Right lung (tissue), 5 donors: ENCODE measurements around the gene ROGDI. TPM values are rescaled to one million over a fixed set of nuclear protein-coding genes. Genes with fewer than 3 reads are reported as not detected.

Experiments used
- DNase-seq, 2 donors: peaks; one replicate each; pipeline ENCODE4 v3.0.0-alpha.2; 2013
- polyA plus RNA-seq, 5 donors: library from polyadenylated mRNA; unstranded; fragments of 120-200 nt; gene quantifications; one replicate each; pipeline versions ENCODE4 v1.2.1 to v1.2.3, GENCODE V29; 2013; ENCODE audit warnings: inconsistent platforms in 1 of 5, low replicate concordance in 1 of 5; ENCODE audit not compliant: insufficient read length in 5 of 5, insufficient read depth in 1 of 5

Gene ROGDI
- polyA plus RNA-seq, 5 donors = 25.1 to 55.7 (median 39.4) TPM

DNA sequence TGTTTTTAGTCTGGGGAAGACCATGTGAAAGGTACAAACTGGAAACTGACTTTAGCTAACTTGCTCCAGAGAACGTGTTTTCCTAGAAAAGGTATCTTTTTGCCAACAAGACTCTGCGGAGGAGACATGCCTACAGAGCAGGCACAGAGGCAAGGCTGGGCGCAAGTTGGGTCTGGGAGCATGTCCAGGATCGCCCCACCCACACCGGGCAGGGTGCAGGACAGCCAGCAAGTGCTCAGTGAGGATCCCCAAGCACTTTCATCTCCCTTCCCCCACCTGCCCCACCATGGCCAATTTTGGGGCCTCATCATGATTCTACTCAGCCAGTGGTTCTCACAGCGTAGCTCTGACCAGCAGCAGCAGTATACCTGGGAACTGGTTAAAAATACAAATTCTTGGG lies 18.2 kb upstream of the ROGDI start:
- no peak for DNase-seq

DNA sequence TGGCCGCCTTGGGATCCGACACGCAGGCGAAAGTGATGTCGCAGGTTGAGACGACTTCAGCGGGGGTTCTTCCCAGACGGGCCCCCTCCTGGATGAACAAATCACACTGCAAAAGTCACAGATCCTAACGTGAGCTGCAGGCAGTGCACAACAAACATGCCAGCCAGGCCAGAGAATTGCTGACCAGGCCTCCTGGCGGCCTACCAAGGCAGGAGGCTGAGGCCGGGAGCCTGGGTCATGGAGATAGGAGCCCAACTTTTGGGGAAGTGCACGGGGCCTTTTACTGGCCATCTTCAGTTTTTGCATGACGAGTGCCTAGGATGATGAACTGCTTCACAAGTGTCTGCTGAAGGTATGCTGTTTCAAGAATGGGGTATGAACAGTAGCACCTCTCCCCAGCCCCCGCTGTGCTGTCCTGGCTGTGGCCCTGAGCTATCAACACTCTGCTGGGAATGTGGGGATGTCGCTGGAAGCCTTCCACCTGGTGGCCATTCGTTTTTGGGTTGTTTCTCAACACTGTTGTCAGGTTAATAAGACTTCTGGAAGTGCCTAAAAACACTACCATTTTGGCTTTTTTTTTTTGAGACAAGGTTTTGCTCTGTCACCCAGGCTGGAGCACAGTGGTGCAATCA lies 12.2 kb upstream of the ROGDI start:
- no peak for DNase-seq

DNA sequence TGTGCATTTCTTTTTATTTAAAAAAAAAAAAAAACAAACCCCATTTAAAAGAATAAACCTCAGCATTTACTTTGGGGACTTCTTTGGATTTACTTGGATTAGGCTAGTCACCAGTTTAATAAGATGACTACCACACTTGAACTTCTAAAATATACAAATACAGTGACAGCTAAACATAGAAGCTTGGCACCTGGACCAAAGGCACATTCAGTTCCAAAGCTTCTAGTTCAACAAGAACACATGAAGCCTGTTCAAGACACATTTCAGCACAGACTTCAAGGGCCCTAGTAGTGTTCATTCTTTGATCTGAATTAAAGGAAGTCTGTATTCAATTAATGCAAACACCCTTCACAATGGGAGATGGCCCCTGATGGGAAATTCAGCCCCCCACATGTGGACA lies 11.6 kb upstream of the ROGDI start:
- no peak for DNase-seq

DNA sequence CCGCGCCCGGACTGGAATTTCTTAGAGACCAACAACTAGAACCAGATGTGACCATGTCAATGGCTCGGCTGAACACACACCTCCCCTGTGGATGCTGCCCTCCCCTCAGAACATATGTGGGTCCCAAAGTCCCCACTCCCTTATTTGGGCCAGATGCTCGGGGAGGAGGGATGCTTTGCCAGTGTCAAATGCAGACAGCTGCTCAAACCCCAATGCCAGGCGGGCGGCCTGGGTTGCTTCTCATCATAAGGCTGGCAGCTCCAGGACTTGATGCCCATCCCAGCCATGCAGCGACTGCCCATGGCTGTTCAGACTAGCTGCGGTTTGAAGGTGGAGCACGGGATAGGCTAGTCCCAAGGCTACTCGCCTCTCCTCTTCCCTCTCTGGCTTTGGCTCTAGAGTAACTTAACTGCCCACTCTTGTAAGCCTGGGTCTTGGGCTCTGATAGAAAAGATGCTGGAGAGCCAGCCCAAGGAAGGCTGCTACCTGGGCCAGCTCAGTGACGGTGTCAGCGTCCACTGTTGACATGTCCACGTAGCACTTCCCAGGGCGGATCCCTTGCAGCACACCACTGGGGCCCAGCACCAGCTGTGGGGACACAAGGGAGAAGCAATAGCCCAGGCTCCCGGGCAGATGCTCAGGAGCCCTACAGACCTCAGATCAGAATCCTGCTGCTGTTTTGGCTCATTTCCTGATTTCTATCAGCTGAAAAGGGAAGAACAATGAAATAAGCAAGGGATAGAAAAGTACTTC lies 11.0 kb upstream of the ROGDI start:
- no peak for DNase-seq

DNA sequence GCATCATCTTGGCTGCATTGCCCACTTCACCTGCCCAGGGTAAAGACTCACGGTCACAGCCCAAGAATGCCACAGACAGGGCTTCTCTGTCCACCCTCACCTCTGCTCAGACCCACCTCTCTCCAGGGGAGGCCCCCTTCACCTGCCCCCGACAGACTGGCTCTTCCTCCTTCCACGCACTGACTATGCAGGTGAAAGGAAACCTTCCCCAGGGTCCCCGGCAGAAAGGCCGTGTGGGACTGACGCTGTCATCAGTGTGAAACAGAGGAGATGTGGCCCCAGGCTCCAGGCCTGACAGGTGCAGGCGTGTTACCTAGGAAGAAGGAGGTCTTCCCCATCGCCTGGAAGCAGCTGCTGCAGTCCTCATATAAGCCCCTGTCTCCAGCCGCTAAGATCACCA lies 9.3 kb upstream of the ROGDI start:
- DNase-seq = no peak

DNA sequence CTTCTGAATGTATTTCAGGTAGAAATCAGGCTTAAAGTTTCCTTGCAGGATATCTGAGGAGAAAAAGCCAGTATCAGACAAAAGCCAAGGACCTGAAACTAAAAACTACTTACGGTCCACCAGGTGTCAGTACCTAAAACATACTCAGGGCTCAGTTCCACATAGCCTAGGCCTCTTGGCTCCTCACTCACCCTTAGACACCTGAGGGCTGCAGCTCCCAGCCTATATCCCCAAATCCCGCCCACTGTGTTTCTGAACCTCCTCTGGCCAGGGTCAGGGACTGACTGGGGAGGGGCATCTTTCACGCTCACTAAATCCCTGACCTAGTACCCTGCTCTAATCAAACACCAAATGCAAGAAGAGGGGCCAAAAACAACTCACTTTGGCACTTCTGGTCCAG lies 8.8 kb upstream of the ROGDI start:
- DNase-seq = no peak

DNA sequence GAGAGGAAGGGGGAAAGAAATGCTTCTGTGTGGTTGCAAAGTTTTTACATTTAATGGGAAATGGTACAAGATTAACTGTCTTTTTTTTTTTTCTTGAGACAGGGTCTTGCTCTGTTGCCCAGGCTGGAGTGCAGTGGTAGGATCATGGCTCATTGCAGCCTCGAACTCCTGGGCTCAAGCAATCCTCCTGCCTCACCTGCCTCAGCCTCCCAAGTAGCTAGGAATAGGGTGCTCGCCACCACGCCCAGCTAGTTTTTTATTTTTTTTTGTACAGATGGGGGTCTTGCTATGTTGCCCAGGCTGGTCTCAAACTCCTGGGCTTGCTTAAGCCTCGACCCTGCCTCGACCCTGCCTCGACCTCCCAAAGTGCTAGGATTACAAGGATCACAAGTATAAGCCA lies 3.8 kb upstream of the ROGDI start:
- DNase-seq = no peak

DNA sequence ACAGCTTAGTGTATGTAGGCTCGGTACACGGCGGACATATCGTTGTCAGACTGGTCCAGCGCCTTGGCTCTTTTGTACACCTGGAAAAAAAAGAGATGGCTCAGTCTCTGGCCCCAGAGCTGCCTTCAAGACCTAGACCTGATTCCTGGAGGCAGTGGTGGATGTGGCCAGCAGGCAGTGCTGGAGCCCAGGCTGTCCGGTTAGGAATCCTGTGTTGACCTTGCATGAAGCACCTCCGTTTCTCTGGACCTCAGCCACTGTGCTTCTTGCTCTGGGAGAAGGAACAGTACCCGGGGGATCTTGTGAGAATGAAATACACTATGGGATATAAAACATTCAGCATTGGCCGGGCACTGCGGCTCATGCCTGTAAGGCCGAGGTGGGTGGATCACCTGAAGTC lies 2.8 kb upstream of the ROGDI start:
- no peak for DNase-seq

DNA sequence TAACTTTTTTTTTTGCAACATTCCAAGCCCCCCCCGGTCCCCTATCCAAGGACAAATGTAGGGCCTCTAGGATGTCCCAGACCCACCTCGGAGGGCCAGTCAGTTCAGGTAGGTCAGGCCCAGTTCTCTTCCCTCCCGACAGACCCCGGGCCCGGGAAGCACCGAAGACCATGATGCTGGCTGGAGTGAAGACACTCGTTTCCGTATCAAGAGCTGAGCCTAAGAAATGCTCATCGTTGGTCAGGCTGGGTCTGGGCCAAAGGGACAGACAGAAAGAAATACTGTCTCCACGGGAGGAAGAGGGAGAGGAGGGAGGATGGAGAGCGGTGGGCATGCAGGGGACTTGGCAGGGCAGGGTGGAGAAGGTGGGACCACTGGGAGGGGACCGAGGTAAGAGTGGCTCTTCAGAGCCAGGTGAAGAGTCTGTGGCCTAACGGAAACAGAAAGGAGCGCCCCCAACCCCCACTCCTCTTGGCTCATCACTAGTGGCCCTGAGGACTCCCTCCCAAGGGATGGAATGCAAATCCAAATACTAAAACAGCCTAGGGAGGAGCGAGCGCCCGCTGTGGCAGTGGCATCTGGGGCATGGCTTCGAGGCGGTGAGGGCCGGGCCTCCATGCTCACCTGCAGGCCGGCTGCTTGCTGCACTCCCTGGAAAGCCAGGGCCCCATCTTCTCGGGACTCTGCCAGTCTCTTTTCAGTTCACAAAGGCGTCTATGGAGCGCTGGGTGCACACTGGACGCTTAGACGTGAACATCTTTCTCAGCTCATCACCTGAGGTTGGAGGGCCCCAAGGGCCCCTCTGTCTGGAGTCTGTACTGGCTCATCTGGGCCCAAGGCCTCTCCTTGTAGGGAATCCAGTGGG lies 1.7 kb upstream of the ROGDI start:
- DNase-seq = no peak

DNA sequence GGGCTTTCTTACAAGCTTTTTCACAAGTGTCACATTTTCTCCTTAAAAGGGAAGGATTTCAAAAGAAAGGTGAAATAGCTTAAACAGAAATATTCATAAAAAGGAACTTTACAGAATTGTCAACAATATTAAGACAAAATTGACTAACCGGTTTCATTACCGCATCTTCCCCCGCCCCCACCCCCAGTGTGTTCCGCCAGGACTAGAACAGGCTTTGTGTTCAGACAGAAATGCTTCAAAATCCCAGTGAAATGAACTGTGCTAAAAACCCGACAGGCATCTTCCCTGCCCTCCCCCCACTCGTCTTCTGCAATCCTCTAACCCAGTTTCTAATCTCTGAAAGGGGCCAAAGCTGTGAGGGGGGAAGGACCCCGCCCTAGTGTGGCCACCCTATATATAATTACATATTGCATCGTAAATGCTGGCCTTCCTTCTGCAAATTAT lies 990 bp upstream of the ROGDI start:
- DNase-seq = peak; percentile 37 to 46

DNA sequence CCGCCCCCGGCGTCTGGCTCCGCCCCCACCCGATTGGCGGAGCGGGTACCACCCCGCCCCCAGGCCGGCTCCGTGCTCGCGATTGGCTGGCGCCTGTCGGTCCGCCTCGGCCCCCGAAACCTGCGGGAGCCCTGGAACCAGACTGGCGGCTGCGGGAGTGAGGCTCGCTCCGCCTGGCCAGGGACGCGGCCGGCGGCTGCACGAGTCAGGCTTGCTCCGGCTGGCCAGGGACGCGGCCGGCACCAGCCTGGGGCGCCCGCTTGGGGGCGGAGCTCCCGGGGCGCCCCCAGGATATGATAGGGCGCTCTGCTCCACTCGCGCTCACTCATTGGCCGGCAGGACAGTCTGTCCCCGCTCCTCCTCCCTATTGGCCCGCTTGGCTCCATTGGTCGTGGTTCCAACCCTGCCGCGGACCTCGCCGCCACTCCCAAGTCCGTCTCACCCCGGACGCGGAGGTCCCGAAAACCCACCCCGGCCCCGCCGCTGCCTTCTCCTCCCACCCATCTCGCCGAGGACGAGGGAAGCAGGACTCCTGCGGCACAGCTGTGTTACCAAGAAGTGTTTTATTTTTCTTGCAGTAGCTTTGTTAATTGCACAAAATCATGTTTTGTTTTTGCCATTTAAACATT lies 340 bp upstream of the ROGDI start:
- DNase-seq = peak; percentile 89 to 91

DNA sequence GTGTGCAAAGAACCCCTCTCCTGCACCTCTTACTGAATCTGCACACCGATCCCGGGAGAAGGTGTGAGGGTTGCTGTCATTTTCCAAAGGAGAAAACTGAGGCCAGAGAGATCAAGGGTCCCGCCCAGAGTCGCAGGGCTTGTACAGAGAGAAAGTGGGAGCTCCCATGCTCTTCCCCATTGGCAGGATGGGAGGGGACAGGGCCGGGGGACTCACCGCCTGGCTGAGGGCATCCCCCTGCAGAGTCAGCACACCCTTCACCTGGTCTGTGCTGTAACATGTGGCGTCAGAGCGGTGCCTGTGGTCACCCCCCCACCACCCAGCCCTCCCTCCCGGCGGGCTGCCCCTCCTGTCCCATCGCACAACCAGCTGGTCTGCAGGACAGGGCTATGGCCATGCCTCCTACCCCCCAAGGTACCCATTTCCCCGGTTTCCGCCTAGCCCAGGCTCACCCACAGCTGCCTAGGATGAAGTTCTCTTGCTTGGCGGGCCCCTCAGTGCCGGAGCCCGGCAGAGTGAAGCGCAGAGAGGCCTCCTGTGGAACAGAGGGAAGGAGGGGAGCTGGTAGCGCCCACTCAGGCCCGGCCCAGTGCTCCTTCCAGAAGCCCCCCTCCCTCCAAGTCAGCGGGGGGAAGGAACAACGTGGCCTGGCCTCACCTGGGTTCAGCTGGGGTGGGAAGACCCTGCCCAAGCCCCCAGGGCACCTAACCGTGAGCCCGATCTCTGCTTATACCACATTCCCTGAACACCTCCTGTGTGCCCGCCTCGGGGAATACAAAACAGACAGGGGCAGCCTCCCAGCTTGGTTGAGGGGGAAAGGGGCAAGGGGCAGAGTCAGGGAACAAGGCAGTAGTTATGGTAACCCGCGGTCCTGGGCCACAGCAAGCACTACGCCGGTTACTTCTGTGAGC lies 1.1 kb downstream of the ROGDI start:
- DNase-seq = no peak

DNA sequence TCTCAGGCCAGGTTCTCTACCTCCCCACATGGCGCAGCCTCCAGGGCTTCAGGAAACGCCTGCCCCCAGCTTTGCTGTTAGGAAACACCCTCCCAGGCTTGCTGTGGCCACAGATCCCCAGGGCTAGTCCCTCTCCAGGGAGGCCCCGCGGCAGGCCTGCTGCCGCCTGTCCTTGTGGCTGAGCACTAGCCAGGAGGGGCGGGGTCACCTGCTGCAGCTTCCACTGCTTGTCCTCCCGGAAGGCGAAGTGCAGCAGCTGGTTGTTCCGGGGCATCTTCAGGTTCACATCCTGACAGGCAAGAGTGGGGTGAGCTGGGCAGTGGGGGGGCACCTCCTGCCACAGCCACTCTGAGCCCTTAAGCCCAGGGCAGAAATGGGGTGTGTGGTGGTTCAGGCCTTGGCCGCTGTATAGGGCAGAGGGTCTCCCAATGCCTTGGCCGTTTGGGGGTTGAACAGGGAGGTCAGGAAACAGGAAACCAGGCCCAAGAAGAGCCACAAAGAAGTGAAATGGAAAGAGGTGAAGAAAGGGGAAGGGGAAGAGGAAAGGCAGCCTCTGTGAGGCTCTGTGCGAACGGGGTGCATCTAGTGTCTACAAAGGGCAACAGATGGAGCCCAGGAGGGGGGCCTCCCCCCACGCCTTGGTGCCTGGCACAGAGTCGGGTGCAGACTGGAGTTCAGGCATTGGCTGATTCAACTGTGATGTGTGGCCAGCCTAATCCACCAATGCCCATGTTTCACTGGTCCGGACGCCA lies 2.0 kb downstream of the ROGDI start:
- DNase-seq = no peak

DNA sequence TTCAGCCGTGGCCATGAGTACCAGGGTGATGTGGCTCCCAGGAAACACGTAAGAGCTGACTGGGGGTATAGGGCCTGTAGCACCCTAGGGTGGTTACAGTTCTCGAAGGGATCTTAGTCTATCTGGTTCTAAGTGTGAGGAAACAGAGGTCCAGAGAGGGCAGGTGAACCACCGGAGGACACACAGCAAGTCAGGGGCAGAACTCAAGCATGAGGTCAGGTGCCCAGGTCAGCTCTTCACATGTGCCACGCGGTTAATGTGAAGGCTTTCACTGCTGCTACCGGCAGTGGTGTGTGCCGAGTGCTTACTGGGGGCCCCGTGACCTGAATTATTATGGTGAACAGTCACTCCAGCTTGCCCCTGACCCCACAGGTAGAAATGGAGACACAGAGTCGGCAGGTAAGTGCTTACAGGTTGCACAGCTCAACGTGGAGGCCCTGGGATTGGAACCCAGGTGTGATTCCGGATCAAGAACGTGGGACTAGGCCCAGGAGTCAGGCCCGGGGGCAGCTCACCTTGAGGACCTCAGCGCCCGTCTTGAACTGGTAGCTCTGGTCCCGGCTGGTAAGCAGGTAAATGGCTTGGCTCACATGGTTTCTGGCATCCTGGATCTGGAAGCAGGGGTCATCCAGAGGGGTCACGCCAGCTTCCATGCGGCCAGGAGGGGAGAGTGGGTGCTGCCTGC lies 3.1 kb downstream of the ROGDI start:
- DNase-seq = no peak

DNA sequence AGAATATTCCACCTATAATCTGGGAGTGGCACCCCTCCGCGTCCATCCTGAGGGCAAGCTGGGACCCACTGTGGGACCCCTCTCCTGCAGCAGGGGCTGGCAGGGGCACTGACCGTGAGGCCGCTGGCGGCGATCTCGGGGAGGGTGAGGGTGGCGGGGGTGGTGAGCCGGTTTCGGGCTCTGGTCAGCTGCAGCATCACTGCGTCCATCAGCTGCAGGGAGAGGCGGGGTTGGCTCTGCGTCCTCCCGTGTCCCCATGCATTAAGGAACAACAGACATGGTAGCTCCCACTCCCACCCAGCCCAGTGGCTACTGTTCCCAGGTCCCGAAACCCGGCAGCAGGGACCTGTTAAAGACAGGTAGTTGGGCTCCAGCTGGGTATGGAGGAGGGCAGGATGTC lies 4.0 kb downstream of the ROGDI start:
- DNase-seq = no peak

DNA sequence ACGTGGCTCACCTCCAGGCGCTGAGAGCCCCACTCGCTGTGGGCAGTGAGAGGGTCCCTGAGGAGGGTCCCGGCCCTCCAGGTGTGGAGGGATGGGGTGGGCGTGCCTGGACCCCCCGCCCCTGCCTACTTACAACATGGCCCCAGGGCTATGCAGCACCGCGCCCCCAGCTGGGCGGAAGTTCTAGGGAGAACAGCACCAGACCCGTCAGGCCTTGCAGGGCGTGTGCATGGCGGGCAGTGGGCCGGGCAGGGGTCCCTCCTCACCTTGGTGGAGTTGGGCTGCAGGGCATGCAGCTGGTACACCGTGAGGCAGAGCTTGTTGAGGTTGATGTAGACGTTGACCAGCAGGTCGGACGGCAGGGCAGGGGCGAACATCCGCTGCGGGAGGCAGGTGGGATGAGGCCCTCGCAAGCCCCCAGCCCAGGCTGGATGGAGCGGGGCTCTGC lies 4.6 kb downstream of the ROGDI start:
- no peak for DNase-seq

DNA sequence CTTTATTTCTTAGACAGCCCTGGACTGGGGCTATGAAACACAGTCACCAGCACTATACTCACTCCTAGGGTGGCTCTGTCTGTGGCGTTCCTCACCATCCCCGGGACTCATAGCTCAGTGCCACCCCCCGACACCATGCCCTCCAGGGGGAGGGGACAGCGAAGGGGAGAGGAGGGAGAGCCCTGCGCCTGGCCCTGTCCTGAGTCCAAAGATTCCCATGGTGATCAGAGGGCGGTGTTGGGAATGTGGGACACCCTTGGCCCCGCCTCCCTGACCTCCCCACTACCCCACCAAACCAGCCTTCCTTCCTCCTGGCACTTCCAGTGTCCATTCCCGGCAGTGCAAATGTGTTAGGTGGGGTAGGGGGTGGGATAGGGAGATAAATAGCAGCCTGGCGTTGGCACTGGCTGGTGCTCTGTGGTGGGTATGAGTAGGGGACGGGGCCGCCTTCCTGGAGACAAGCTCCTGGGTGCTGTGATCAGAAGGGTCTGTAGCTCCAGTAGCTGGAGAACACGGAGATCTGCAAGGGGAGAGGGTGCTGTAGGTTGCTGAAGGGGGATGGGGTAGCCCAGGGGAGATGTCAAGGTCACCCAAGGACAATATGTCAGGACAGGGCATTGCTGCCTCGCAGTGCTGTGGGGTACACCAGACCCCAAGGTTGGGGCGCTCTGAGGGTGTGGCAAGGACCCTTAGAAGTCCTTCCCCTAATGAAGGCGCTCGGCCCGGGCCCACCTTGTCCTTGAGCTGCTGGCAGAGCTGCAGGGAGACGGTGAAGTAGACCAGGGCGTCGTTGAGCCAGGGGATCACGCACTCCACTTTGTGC lies 5.2 kb downstream of the ROGDI start:
- DNase-seq = no peak

DNA sequence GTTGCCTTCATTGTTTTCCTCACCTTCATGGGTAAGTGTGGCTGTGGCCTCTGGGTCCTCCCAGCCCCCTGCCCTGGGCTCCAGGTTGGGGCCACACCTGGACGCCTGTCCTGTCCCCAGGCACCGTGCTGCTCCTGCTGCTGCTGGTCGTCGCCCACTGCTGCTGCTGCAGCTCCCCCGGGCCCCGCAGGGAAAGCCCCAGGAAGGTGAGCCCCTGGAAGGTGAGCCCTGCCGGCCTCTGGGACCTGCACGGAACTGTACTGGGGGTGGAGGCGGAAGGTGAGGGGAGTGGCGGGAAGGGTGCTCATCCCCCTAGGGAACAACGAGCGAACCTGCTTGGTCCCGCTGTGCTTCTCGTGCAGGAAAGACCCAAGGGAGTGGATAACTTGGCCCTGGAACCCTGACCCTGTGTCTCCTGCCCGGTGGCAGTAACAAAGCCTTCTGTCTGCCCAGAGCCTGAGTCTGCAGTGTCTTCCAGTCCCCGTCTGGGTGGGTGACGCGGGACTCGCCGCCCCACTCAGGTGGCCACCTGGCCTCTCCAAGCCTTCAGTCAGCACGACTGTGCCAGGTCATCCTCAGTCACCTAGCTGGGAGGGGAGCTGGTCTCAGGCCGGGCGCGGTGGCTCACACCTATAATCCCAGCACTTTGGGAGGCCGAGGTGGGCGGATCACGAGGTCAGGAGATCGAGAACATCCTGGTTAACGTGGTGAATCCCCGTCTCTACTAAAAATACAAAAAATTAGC lies 6.4 kb downstream of the ROGDI start:
- no peak for DNase-seq
